SH-SY5Y (cell line): Measurements from ENCODE around the gene GPATCH8.

Experiments used
- GATA2 ChIP-seq: IDR thresholded peaks from 2 replicates; pipeline ENCODE4 v1.6.1; 2011; ENCODE audit warnings: mild to moderate bottlenecking, low read depth, low read length
- GATA3 ChIP-seq: IDR thresholded peaks from 2 replicates; pipeline ENCODE4 v1.6.1; 2011; ENCODE audit warnings: low read depth, mild to moderate bottlenecking, low read length, moderate library complexity

The GPATCH8 gene

GRCh38 chr17:44381810-44382305 is 121.3 kb downstream of the GPATCH8 start:
- TF ChIP-seq GATA2 (no peak), GATA3 (no peak)

- TF ChIP-seq GATA3 (no peak), GATA2 (no peak)
Observed at GRCh38 chr17:44380767-44381166, 122.4 kb downstream of the GPATCH8 start.

- no peak for TF ChIP-seq GATA2
- no peak for TF ChIP-seq GATA3
Observed at GRCh38 chr17:44379887-44380286, 123.3 kb downstream of the GPATCH8 start.

- TF ChIP-seq GATA3 (no peak), GATA2 (no peak)
Observed at GRCh38 chr17:44378171-44378705, 125.0 kb downstream of the GPATCH8 start.

GRCh38 chr17:44376779-44377178 is 126.4 kb downstream of the GPATCH8 start:
- TF ChIP-seq GATA2 = no peak
- TF ChIP-seq GATA3 = no peak

GRCh38 chr17:44376124-44376523 is 127.1 kb downstream of the GPATCH8 start:
- TF ChIP-seq GATA2 = no peak
- TF ChIP-seq GATA3 = no peak

GRCh38 chr17:44375196-44376017 is 127.8 kb downstream of the GPATCH8 start:
- TF ChIP-seq GATA2 (no peak), GATA3 (no peak)

- no peak for TF ChIP-seq GATA3
- no peak for TF ChIP-seq GATA2
Observed at GRCh38 chr17:44374306-44375195, 128.7 kb downstream of the GPATCH8 start.

- TF ChIP-seq GATA3 = no peak
- no peak for TF ChIP-seq GATA2
Observed at GRCh38 chr17:44372036-44372435, 131.2 kb downstream of the GPATCH8 start.

GRCh38 chr17:44367231-44367979 is 135.8 kb downstream of the GPATCH8 start:
- TF ChIP-seq GATA2 = no peak
- TF ChIP-seq GATA3 = no peak

- no peak for TF ChIP-seq GATA2
- no peak for TF ChIP-seq GATA3
Observed at GRCh38 chr17:44363613-44364159, 139.5 kb downstream of the GPATCH8 start, which contains the start of gene FAM171A2. Gene FAM171A2 (minus strand): TSS chr17:44363853. CDS start chr17:44363714, 139 bp downstream.

GRCh38 chr17:44362949-44363612 is 140.1 kb downstream of the GPATCH8 start:
- no peak for TF ChIP-seq GATA3
- TF ChIP-seq GATA2 = no peak

GRCh38 chr17:44362459-44362948 is 140.7 kb downstream of the GPATCH8 start:
- TF ChIP-seq GATA3 = no peak
- TF ChIP-seq GATA2 = no peak
